K562 (cell line): ENCODE measurements around the gene RNF26. TPM values are rescaled to one million over a fixed set of nuclear protein-coding genes. Genes with fewer than 3 reads are reported as not detected.

ENCODE experiments used
- CBX5 ChIP-seq: IDR thresholded peaks from 2 replicates; pipeline ENCODE4 v1.6.1; 2014; ENCODE audit warnings: low read depth, borderline replicate concordance
- CHD1 ChIP-seq: fragments of 200-600 bp; sonication (generic); IDR thresholded peaks from one replicate; pipeline ENCODE4 v1.6.1; 2012; ENCODE audit warnings: mild to moderate bottlenecking, moderate library complexity, low read length, inconsistent platforms
- CREM ChIP-seq: IDR thresholded peaks from 2 replicates; pipeline ENCODE4 v1.6.1; 2014; ENCODE audit warnings: antibody characterized with exemption, low read depth
- DACH1 ChIP-seq: fragments of 450-650 bp; IDR thresholded peaks from 2 replicates; pipeline ENCODE4 v1.6.1; 2018; ENCODE audit not compliant: partially characterized antibody
- FOXK1 ChIP-seq: sonication (generic); formaldehyde crosslinking; IDR thresholded peaks from 2 replicates; pipeline ENCODE4 v1.8.0; 2022; ENCODE audit warnings: missing genetic modification reagents, mild to moderate bottlenecking, borderline replicate concordance
- GATA2 ChIP-seq: sonication (generic); formaldehyde crosslinking; IDR thresholded peaks from 2 replicates; pipeline ENCODE4 v1.4.0; 2020; ENCODE audit warnings: mild to moderate bottlenecking, missing genetic modification reagents
- HNRNPUL1 ChIP-seq: fragments of 200-400 bp; formaldehyde crosslinking; IDR thresholded peaks from 2 replicates; pipeline ENCODE4 v1.6.1; 2017; ENCODE audit warnings: low read length
- HSF4 ChIP-seq: fragments of 250-450 bp; sonication (Bioruptor Pico); IDR thresholded peaks from 2 replicates; pipeline ENCODE4 v2.1.2; 2022; ENCODE audit warnings: mild to moderate bottlenecking, moderate library complexity, borderline replicate concordance
- ID3 ChIP-seq, 2 experiments: fragments of 250-450 bp in 1 of 2; fragments of 450-650 bp in 1 of 2; sonication (Bioruptor Pico) in 1 of 2; IDR thresholded peaks; 2 replicates each; pipeline versions ENCODE4 v1.6.1 to v1.8.0; 2016 to 2021; ENCODE audit warnings: mild to moderate bottlenecking in 2 of 2, moderate library complexity in 2 of 2, missing compliant biosample characterization in 1 of 2, missing genetic modification characterization in 1 of 2
- MAFG ChIP-seq: fragments of 450-650 bp; conservative IDR thresholded peaks from 2 replicates; pipeline ENCODE4 v1.6.1; 2016; ENCODE audit warnings: missing genetic modification characterization, missing compliant biosample characterization
- NCOR1 ChIP-seq: fragments of 450-650 bp; IDR thresholded peaks from 2 replicates; pipeline ENCODE4 v1.6.1; 2016; ENCODE audit warnings: mild to moderate bottlenecking, moderate library complexity
- NR0B1 ChIP-seq: fragments of 450-650 bp; IDR thresholded peaks from one replicate; pipeline ENCODE4 v1.6.1; 2018; ENCODE audit warnings: mild to moderate bottlenecking, moderate library complexity; ENCODE audit not compliant: partially characterized antibody
- POLR2H ChIP-seq: IDR thresholded peaks from 2 replicates; pipeline ENCODE4 v1.6.1; 2016; ENCODE audit warnings: missing genetic modification characterization, low read depth, mild to moderate bottlenecking, control low read depth, missing compliant biosample characterization, moderate library complexity
- RCOR1 ChIP-seq, 2 experiments: IDR thresholded peaks; 2 replicates each; pipeline ENCODE4 v1.6.1; 2012; ENCODE audit warnings: low read depth in 2 of 2, low read length in 2 of 2, borderline replicate concordance in 1 of 2, improper control_type of control experiment in 1 of 2
- STAT5A ChIP-seq: IDR thresholded peaks from 2 replicates; pipeline ENCODE4 v1.6.1; 2012; ENCODE audit warnings: low read length, inconsistent platforms, borderline replicate concordance
- SUPT5H ChIP-seq: fragments of 450-650 bp; IDR thresholded peaks from 2 replicates; pipeline ENCODE4 v1.6.1; 2016
- TAF9B ChIP-seq: fragments of 450-650 bp; IDR thresholded peaks from 2 replicates; pipeline ENCODE4 v1.6.1; 2018; ENCODE audit warnings: mild to moderate bottlenecking; ENCODE audit not compliant: partially characterized antibody
- TFAP4 ChIP-seq: sonication (generic); formaldehyde crosslinking; IDR thresholded peaks from 2 replicates; pipeline ENCODE4 v1.8.0; 2022; ENCODE audit warnings: missing genetic modification reagents, mild to moderate bottlenecking, moderate library complexity, borderline replicate concordance
- ZBTB33 ChIP-seq: sonication (generic); formaldehyde crosslinking; IDR thresholded peaks from 2 replicates; pipeline ENCODE4 v1.8.1; 2023; ENCODE audit warnings: mild to moderate bottlenecking, missing genetic modification reagents
- polyA plus RNA-seq, 8 experiments: library from polyadenylated mRNA; depleted of rRNA in 4 of 8; stranded (reverse) in 5 of 8; unstranded in 3 of 8; fragments of >200 nt; fragmentation: Nextera tagmentation in 2 of 8; fragmentation: Illumina TruSeq in 1 of 8; extraction: Ambion mirVana in 2 of 8; extraction: Trizol in 1 of 8; gene quantifications; 2 replicates each; pipeline versions ENCODE4 v1.2.1 to v1.2.3, GENCODE V29; 2011 to 2014; ENCODE audit warnings: inconsistent platforms in 1 of 8, missing spikeins in 1 of 8
- total RNA-seq, 7 experiments: library from RNA; depleted of rRNA in 6 of 7; stranded (reverse); fragments of >200 nt in 6 of 7; fragmentation: Illumina TruSeq in 2 of 7; extraction: Trizol in 2 of 7; gene quantifications; 2 replicates each; pipeline versions ENCODE4 v1.2.1 to v1.2.3, GENCODE V29; 2011 to 2021; ENCODE audit warnings: low replicate concordance in 1 of 7

Gene RNF26
- total and polyA plus RNA-seq, 9 of the 15 experiments (the other 6 are each of a cell fraction or from before 2014, with no cell fraction given): 5.3 to 53.6 (median 12.7) TPM

GRCh38 chr11:119319700-119320239 is 14.6 kb upstream of the RNF26 start (continued):
- TF ChIP-seq TFAP4 (CRISPR knock-in tag) (peak; percentile 38; the same call in 1 of the 2 replicates), SUPT5H (0 out of 2 replicates have a peak, but pooled peaks have one; percentile 24), MAFG (tag) (no peak), HNRNPUL1 (no peak), HSF4 (CRISPR knock-in tag) (no peak), DACH1 (peak; percentile 21), TAF9B (peak; percentile 54), NR0B1 (no peak), CREM (no peak), ZBTB33 (no peak), CHD1 (no peak), CBX5 (no peak), NCOR1 (peak; percentile 85), ID3 (CRISPR knock-in tag; IDR thresholded peaks at IDR 0.05) (no peak), ID3 (tag; IDR thresholded peaks at IDR 0.05) (peak; percentile 36; the same call in 1 of the 2 replicates), FOXK1 (CRISPR knock-in tag) (no peak), RCOR1 (IDR thresholded peaks at IDR 0.05; ENCODE audit: borderline replicate concordance in 1 of 2, low read depth in 2 of 2, low read length in 2 of 2) (no peak), GATA2 (CRISPR knock-in tag) (peak; percentile 15; the same call in 1 of the 2 replicates), STAT5A (peak; percentile 33; the same call in 1 of the 2 replicates), POLR2H (no peak)
